Measurements from ENCODE around the gene ELL. TPM values are rescaled to one million over a fixed set of nuclear protein-coding genes. Genes with fewer than 3 reads are reported as not detected.

Gene ELL
- polyA plus RNA-seq, 1 of the 3 experiments (the other 2 are of a cell fraction), result 7.4 TPM

GRCh38 chr19:18478545-18479311 is 43.1 kb downstream of the ELL start:
- Histone ChIP-seq H3K4me3 (ENCODE audit: low read depth in 2 of 2, low read length in 1 of 2) (no peak overlapping the region), H3K36me3 (replicated peaks in 1 of 2; ENCODE audit: control insufficient read depth in 1 of 2, insufficient read depth in 2 of 2, low read length in 1 of 2) (no peaks in the 10 kb centered on the region), H3K9ac (peak overlapping the region; percentile 40; the same call in 1 of the 2 replicates), H3F3A (replicated peaks; ENCODE audit: insufficient read depth) (peaks cover 4% of the 10 kb centered on the region), H3K79me2 (ENCODE audit: insufficient read depth) (peaks cover 96% of the 10 kb centered on the region), H3K27ac (ENCODE audit: low read depth in 2 of 2, low read length in 1 of 2) (peak overlapping the region; percentile 60 to 63), H2AFZ (ENCODE audit: low read depth) (peak overlapping the region; percentile 5; the same call in 1 of the 2 replicates), H3K9me3 (no peaks in the 10 kb centered on the region), H4K20me1 (ENCODE audit: insufficient read depth) (peaks cover 21% of the 10 kb centered on the region; the same call in 1 of the 2 replicates), H3K4me2 (no peak overlapping the region; the same call in 1 of the 2 replicates), H3K9me2 (no peaks in the 10 kb centered on the region), H3K4me1 (ENCODE audit: control insufficient read depth in 1 of 2, insufficient read depth in 2 of 2, low read depth in 1 of 2, low read length in 1 of 2) (peaks cover 21 to 28% of the 10 kb centered on the region in 2 experiments; a peak in 2 of 4 replicates), H3K27me3 (ENCODE audit: insufficient read depth) (no peaks in the 10 kb centered on the region)
- ChIA-PET POLR2A (interaction anchor here (0.7 kb wide), 1 partner anchor 352 kb away, joined by 3 read pairs; no protein-coding TSS in a partner anchor), CTCF (interaction anchor here (1.0 to 6.1 kb wide), 7 partner anchors 9 to 207 kb away, joined by 4 to 56 read pairs (median 4); no protein-coding TSS in a partner anchor)
- TF ChIP-seq IRF3 (IDR thresholded peaks at IDR 0.05; ENCODE audit: low read depth, low read length) (no peak), POLR2AphosphoS5 (IDR thresholded peaks at IDR 0.05; ENCODE audit: low read depth, low read length) (no peak), MAX (IDR thresholded peaks at IDR 0.05; ENCODE audit: low read depth) (peak; percentile 67), USF2 (IDR thresholded peaks at IDR 0.05; ENCODE audit: borderline replicate concordance, low read depth, low read length) (no peak), GABPA (IDR thresholded peaks at IDR 0.05; ENCODE audit: low read depth) (peak; percentile 74), SIN3A (IDR thresholded peaks at IDR 0.05; ENCODE audit: borderline replicate concordance, low read depth, low read length) (no peak), ELF1 (IDR thresholded peaks at IDR 0.05) (peak; percentile 85), CHD2 (IDR thresholded peaks at IDR 0.05; ENCODE audit: low read length, partially characterized antibody) (no peak), GATA2 (CRISPR knock-in tag; IDR thresholded peaks at IDR 0.05) (no peak)
- peak; percentile 70 for DNase-seq
- WGBS (ENCODE audit: low lambda C conversion rate), result 64% methylated on average over 6 of the region's 17 CpGs

GRCh38 chr19:18477974-18478373 is 43.9 kb downstream of the ELL start:
- H3K4me1 ChIP-seq (ENCODE audit: control insufficient read depth in 1 of 2, insufficient read depth in 2 of 2, low read depth in 1 of 2, low read length in 1 of 2), result peaks cover 20 to 21% of the 10 kb centered on the region in 2 experiments; a peak in 2 of 4 replicates
- no peak overlapping the region for H3K4me2 ChIP-seq
- DNase-seq, result no peak
- H3K9me3 ChIP-seq, result no peaks in the 10 kb centered on the region
- H3F3A ChIP-seq (replicated peaks; ENCODE audit: insufficient read depth), result peaks cover 4% of the 10 kb centered on the region
- ChIA-PET POLR2A (no interaction called here), CTCF (interaction anchor here (1.0 to 6.1 kb wide), 7 partner anchors 8 to 208 kb away, joined by 4 to 56 read pairs (median 4); no protein-coding TSS in a partner anchor)
- WGBS (ENCODE audit: low lambda C conversion rate), result no CpG with 5 or more reads among the region's 8 CpGs
- no peak overlapping the region for H2AFZ ChIP-seq (ENCODE audit: low read depth)
- no peaks in the 10 kb centered on the region for H3K36me3 ChIP-seq (replicated peaks in 1 of 2; ENCODE audit: control insufficient read depth in 1 of 2, insufficient read depth in 2 of 2, low read length in 1 of 2)
- H3K79me2 ChIP-seq (ENCODE audit: insufficient read depth), result peaks cover 90% of the 10 kb centered on the region
- H3K27me3 ChIP-seq (ENCODE audit: insufficient read depth), result no peaks in the 10 kb centered on the region
- no peaks in the 10 kb centered on the region for H3K9me2 ChIP-seq
- H3K4me3 ChIP-seq (ENCODE audit: low read depth in 2 of 2, low read length in 1 of 2), result no peak overlapping the region
- H3K9ac ChIP-seq, result no peak overlapping the region
- H3K27ac ChIP-seq (ENCODE audit: low read depth in 2 of 2, low read length in 1 of 2), result no peak overlapping the region; a peak in 1 of 4 replicates
- H4K20me1 ChIP-seq (ENCODE audit: insufficient read depth), result peaks cover 29% of the 10 kb centered on the region; the same call in 1 of the 2 replicates
- TF ChIP-seq FOXJ3 (CRISPR knock-in tag; IDR thresholded peaks at IDR 0.05) (no peak), NRF1 (IDR thresholded peaks at IDR 0.05; ENCODE audit: low read depth, low read length) (no peak), EP300 (IDR thresholded peaks at IDR 0.05; ENCODE audit: borderline replicate concordance in 1 of 2, low read depth in 1 of 2, low read length in 1 of 2) (no peak), POLR2AphosphoS5 (IDR thresholded peaks at IDR 0.05; ENCODE audit: low read depth, low read length) (no peak), TEAD4 (IDR thresholded peaks at IDR 0.05; ENCODE audit: borderline replicate concordance, insufficient read depth) (no peak), MAX (IDR thresholded peaks at IDR 0.05; ENCODE audit: low read depth) (no peak), REST (IDR thresholded peaks at IDR 0.05; ENCODE audit: low read depth, low read length) (no peak), GABPA (IDR thresholded peaks at IDR 0.05; ENCODE audit: low read depth) (no peak), RCOR1 (IDR thresholded peaks at IDR 0.05; ENCODE audit: low read length) (no peak), TAF1 (IDR thresholded peaks at IDR 0.05; ENCODE audit: borderline replicate concordance, low read depth, low read length) (no peak), JUND (IDR thresholded peaks at IDR 0.05) (no peak), YY1 (IDR thresholded peaks at IDR 0.05; ENCODE audit: low read depth) (no peak), FOXM1 (IDR thresholded peaks at IDR 0.05; ENCODE audit: low read depth) (no peak), TCF12 (IDR thresholded peaks at IDR 0.05) (no peak)
